ENCODE data around the gene DIP2C. TPM values are rescaled to one million over a fixed set of nuclear protein-coding genes. Genes with fewer than 3 reads are reported as not detected.

The DIP2C gene
- total RNA-seq, 4 donors from 2014 or later = 8.4 to 22.7 (median 16.8) TPM

GRCh38 chr10:377228-377627 lies 312.2 kb downstream of the DIP2C start:
- H3K4me3 ChIP-seq = no peak overlapping the region
- DNase-seq = no peak
- H3K27ac ChIP-seq = no peak overlapping the region
- peaks cover 0 to 22% (median 0%) of the 10 kb centered on the region in 3 donors for H3K36me3 ChIP-seq
- TF ChIP-seq POLR2A (IDR thresholded peaks at IDR 0.05) = no peak
- no peak for TF ChIP-seq CTCF (IDR thresholded peaks at IDR 0.05)
- no peaks in the 10 kb centered on the region for H3K4me1 ChIP-seq
- H3K27me3 ChIP-seq = no peaks in the 10 kb centered on the region
- no peaks in the 10 kb centered on the region for H3K9me3 ChIP-seq

DNA sequence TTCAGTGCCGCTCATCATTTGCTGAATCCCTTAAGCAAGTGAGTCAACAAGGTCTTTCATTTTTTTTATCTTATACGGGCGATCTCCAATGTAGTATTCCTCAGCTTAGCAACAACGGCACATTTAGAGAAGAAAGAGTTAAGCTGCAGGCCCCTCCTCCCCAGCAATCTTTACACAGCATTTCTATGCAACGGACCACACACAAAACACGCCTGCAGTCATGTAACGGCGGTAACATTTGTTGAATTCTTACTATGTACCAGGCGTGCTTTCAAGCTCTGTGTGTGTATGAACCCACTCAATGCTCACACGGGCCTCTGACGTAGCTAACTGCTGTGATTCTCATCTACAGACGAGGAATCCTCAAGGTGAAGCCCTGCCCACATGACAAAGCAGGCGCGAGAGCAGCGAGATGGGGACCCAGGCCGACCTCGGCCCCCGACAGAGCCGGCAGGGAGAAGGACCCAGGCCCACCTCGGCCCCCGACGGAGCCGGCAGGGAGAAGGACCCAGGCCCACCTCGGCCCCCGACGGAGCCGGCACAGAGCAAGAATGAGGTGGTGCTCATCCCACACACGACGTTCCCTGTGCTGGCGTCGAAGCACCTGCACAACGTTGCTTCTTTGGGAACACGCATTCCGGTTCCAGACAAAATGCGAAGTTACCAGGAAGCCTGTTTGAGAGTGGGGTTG lies 313.5 kb downstream of the DIP2C start:
- H3K27me3 ChIP-seq = no peaks in the 10 kb centered on the region
- no peaks in the 10 kb centered on the region for H3K9me3 ChIP-seq
- no peaks in the 10 kb centered on the region for H3K4me1 ChIP-seq
- DNase-seq = peak in 1 of 3 donors; percentile 23
- H3K4me3 ChIP-seq = no peak overlapping the region
- H3K36me3 ChIP-seq = peaks cover 0 to 10% (median 0%) of the 10 kb centered on the region in 3 donors
- H3K27ac ChIP-seq = no peak overlapping the region
- no peak for TF ChIP-seq POLR2A (IDR thresholded peaks at IDR 0.05)
- TF ChIP-seq CTCF (IDR thresholded peaks at IDR 0.05) = no peak

- Histone ChIP-seq H3K4me3 (no peak overlapping the region), H3K9me3 (no peaks in the 10 kb centered on the region), H3K4me1 (peaks cover 0 to 9% (median 0%) of the 10 kb centered on the region in 4 donors), H3K27ac (no peak overlapping the region), H3K27me3 (no peaks in the 10 kb centered on the region), H3K36me3 (peaks cover 0 to under 1% (median 0%) of the 10 kb centered on the region in 3 donors)
- TF ChIP-seq CTCF (IDR thresholded peaks at IDR 0.05) = no peak
- TF ChIP-seq POLR2A (IDR thresholded peaks at IDR 0.05) = no peak
- DNase-seq = peak in 1 of 3 donors; percentile 24
These were observed 315.1 kb downstream of the DIP2C start for GRCh38 chr10:374354-374753.

- peaks cover 0 to 9% (median 0%) of the 10 kb centered on the region in 4 donors for H3K4me1 ChIP-seq
- H3K9me3 ChIP-seq = no peaks in the 10 kb centered on the region
These were observed 315.8 kb downstream of the DIP2C start for GRCh38 chr10:373526-374309.

GRCh38 chr10:373015-373414 lies 316.5 kb downstream of the DIP2C start:
- peaks cover 0 to 10% (median 0%) of the 10 kb centered on the region in 3 donors for H3K36me3 ChIP-seq
- peak overlapping the region in 1 of 4 donors; percentile 35 for H3K27ac ChIP-seq
- no peak for DNase-seq
- H3K9me3 ChIP-seq = no peaks in the 10 kb centered on the region
- H3K4me1 ChIP-seq = peaks cover 0 to 9% (median 0%) of the 10 kb centered on the region in 4 donors
- H3K27me3 ChIP-seq = no peaks in the 10 kb centered on the region
- H3K4me3 ChIP-seq = no peak overlapping the region
- TF ChIP-seq CTCF (IDR thresholded peaks at IDR 0.05) = no peak
- TF ChIP-seq POLR2A (IDR thresholded peaks at IDR 0.05) = no peak

More at GRCh38 chr10:373526-374309, 315.8 kb downstream of the DIP2C start:
- Histone ChIP-seq H3K4me3 (no peak overlapping the region), H3K36me3 (peaks cover 0 to 4% (median 0%) of the 10 kb centered on the region in 3 donors), H3K27me3 (no peaks in the 10 kb centered on the region), H3K27ac (peak overlapping the region in 1 of 4 donors; percentile 35)
- TF ChIP-seq CTCF (IDR thresholded peaks at IDR 0.05) (no peak), POLR2A (IDR thresholded peaks at IDR 0.05) (no peak)
- DNase-seq = no peak
